A549 (cell line): Measurements from ENCODE around the gene MGP.

Experiments used
- CEBPB ChIP-seq, 2 experiments: fragments of >200 bp in 1 of 2; sonication (Bioruptor Twin) in 1 of 2; formaldehyde crosslinking in 1 of 2; IDR thresholded peaks; 2 replicates each; pipeline ENCODE4 v1.6.1; 2012 to 2016
- CHD4 ChIP-seq: fragments of 200-600 bp; sonication (generic); IDR thresholded peaks from 2 replicates; pipeline ENCODE4 v1.6.1; 2016; ENCODE audit warnings: antibody characterized with exemption, mild to moderate bottlenecking, borderline replicate concordance
- EHF ChIP-seq: fragments of 250-450 bp; sonication (Bioruptor Pico); IDR thresholded peaks from 2 replicates; pipeline ENCODE4 v1.5.0; 2020; ENCODE audit warnings: mild to moderate bottlenecking
- GATA3 ChIP-seq: IDR thresholded peaks from 2 replicates; pipeline ENCODE4 v1.6.1; 2012; ENCODE audit warnings: borderline replicate concordance
- HOXA7 ChIP-seq: fragments of 250-450 bp; sonication (Bioruptor Pico); IDR thresholded peaks from 2 replicates; pipeline ENCODE4 v1.5.0; 2020; ENCODE audit warnings: mild to moderate bottlenecking, moderate library complexity
- JUN ChIP-seq, 2 experiments: fragments of >200 bp; sonication (Bioruptor Twin); formaldehyde crosslinking; IDR thresholded peaks; 2 replicates in 1 of 2; 3 replicates in 1 of 2; pipeline ENCODE4 v1.6.1; 2016 to 2017
- KDM1A ChIP-seq: fragments of 200-600 bp; sonication (generic); IDR thresholded peaks from 2 replicates; pipeline ENCODE4 v1.6.1; 2016; ENCODE audit warnings: low read depth, mild to moderate bottlenecking
- NFE2L2 ChIP-seq: fragments of 150-350 bp; conservative IDR thresholded peaks from 2 replicates; pipeline ENCODE4 v1.6.1; 2014; ENCODE audit warnings: low read length
- POLR2A ChIP-seq: IDR thresholded peaks from 2 replicates; pipeline ENCODE4 v1.6.1; 2012; ENCODE audit warnings: mild to moderate bottlenecking, low read length
- RAD21 ChIP-seq, 2 experiments: fragments of >200 bp in 1 of 2; sonication (Bioruptor Twin) in 1 of 2; formaldehyde crosslinking in 1 of 2; IDR thresholded peaks in 1 of 2; conservative IDR thresholded peaks in 1 of 2; 2 replicates in 1 of 2; 3 replicates in 1 of 2; pipeline ENCODE4 v1.6.1; 2012 to 2018; ENCODE audit warnings: inconsistent platforms in 1 of 2
- TF ChIP-seq, protein P1 (sequence below): fragments of 450-650 bp; IDR thresholded peaks from 2 replicates; pipeline ENCODE4 v1.6.1; 2014; ENCODE audit warnings: antibody characterized with exemption
- TF ChIP-seq, protein P2 (sequence below): fragments of >200 bp; sonication (Bioruptor Twin); formaldehyde crosslinking; IDR thresholded peaks from 3 replicates; pipeline ENCODE4 v1.5.1; 2016
- TF ChIP-seq, protein P3 (sequence below): fragments of 200-600 bp; sonication (generic); IDR thresholded peaks from 2 replicates; pipeline ENCODE4 v1.6.1; 2016; ENCODE audit warnings: antibody characterized with exemption, mild to moderate bottlenecking, moderate library complexity

DNA sequence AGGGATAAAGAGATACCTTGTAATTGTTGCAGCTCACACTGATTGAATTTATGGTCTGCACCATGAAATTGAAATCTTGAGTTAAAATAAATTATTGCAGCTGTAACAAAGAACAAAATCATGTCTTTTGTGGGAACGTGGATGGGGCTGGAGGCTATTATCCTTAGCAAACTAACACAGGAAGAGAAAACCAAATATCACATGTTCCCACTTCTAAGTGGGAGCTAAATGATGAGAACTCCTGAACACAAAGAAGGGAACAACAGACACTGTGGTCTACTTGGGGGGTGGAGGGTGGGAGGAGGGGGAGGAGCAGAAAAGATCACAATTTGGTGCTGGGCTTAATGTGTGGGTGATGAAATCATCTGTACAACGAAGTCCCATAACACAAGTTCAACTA lies 30.1 kb upstream of the MGP start:
- TF ChIP-seq POLR2A, result no peak
- TF ChIP-seq, protein P1, sequence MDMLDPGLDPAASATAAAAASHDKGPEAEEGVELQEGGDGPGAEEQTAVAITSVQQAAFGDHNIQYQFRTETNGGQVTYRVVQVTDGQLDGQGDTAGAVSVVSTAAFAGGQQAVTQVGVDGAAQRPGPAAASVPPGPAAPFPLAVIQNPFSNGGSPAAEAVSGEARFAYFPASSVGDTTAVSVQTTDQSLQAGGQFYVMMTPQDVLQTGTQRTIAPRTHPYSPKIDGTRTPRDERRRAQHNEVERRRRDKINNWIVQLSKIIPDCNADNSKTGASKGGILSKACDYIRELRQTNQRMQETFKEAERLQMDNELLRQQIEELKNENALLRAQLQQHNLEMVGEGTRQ, result no peak
- TF ChIP-seq NFE2L2, result no peak
- TF ChIP-seq, protein P2, sequence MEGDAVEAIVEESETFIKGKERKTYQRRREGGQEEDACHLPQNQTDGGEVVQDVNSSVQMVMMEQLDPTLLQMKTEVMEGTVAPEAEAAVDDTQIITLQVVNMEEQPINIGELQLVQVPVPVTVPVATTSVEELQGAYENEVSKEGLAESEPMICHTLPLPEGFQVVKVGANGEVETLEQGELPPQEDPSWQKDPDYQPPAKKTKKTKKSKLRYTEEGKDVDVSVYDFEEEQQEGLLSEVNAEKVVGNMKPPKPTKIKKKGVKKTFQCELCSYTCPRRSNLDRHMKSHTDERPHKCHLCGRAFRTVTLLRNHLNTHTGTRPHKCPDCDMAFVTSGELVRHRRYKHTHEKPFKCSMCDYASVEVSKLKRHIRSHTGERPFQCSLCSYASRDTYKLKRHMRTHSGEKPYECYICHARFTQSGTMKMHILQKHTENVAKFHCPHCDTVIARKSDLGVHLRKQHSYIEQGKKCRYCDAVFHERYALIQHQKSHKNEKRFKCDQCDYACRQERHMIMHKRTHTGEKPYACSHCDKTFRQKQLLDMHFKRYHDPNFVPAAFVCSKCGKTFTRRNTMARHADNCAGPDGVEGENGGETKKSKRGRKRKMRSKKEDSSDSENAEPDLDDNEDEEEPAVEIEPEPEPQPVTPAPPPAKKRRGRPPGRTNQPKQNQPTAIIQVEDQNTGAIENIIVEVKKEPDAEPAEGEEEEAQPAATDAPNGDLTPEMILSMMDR, result no peak
- no peak for TF ChIP-seq RAD21 (conservative IDR thresholded peaks at IDR 0.05 in 1 of 2, IDR thresholded peaks at IDR 0.05 in 1 of 2)
- TF ChIP-seq KDM1A, result no peak
- TF ChIP-seq, protein P3, sequence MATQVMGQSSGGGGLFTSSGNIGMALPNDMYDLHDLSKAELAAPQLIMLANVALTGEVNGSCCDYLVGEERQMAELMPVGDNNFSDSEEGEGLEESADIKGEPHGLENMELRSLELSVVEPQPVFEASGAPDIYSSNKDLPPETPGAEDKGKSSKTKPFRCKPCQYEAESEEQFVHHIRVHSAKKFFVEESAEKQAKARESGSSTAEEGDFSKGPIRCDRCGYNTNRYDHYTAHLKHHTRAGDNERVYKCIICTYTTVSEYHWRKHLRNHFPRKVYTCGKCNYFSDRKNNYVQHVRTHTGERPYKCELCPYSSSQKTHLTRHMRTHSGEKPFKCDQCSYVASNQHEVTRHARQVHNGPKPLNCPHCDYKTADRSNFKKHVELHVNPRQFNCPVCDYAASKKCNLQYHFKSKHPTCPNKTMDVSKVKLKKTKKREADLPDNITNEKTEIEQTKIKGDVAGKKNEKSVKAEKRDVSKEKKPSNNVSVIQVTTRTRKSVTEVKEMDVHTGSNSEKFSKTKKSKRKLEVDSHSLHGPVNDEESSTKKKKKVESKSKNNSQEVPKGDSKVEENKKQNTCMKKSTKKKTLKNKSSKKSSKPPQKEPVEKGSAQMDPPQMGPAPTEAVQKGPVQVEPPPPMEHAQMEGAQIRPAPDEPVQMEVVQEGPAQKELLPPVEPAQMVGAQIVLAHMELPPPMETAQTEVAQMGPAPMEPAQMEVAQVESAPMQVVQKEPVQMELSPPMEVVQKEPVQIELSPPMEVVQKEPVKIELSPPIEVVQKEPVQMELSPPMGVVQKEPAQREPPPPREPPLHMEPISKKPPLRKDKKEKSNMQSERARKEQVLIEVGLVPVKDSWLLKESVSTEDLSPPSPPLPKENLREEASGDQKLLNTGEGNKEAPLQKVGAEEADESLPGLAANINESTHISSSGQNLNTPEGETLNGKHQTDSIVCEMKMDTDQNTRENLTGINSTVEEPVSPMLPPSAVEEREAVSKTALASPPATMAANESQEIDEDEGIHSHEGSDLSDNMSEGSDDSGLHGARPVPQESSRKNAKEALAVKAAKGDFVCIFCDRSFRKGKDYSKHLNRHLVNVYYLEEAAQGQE, result no peak
- TF ChIP-seq JUN (IDR thresholded peaks at IDR 0.05), result no peak
- TF ChIP-seq EHF (CRISPR knock-in tag), result no peak
- no peak for TF ChIP-seq CHD4
- TF ChIP-seq CEBPB (IDR thresholded peaks at IDR 0.05), result no peak
- no peak for TF ChIP-seq HOXA7 (CRISPR knock-in tag)
- TF ChIP-seq GATA3, result no peak
